Measurements from ENCODE around the gene AZU1. TPM values are rescaled to one million over a fixed set of nuclear protein-coding genes. Genes with fewer than 3 reads are reported as not detected.
"Not testable (repeated sequence)": the region's sequence is repeated elsewhere in the genome, so short reads cannot be mapped to it uniquely, and the experiment has no call there.

The AZU1 gene
- total RNA-seq, 1 experiment from 2014 or later: not detected

GRCh38 chr19:849195-849594 is 21.6 kb downstream of the AZU1 start:
- H3K27ac ChIP-seq (ENCODE audit: low read depth, low read length); H3K9ac ChIP-seq (ENCODE audit: low read length); H3K4me2 ChIP-seq (ENCODE audit: low read length); DNase-seq (ENCODE audit: low read depth, low spot score); intact Hi-C loops (cut with micrococcal nuclease); BruUV-seq (replicated peaks); ATAC-seq; H2AFZ ChIP-seq (ENCODE audit: low read depth, low read length, poor library complexity, severe bottlenecking); H3K36me3 ChIP-seq (ENCODE audit: control insufficient read depth in 1 of 2, insufficient read depth in 2 of 2, low read length in 2 of 2); H3K4me3 ChIP-seq (replicated peaks in 1 of 2; ENCODE audit: low read depth in 1 of 2, low read length in 2 of 2); H3K9me3 ChIP-seq (ENCODE audit: control insufficient read depth in 1 of 2, insufficient read depth in 1 of 2, low read depth in 1 of 2, low read length in 2 of 2); H3K79me2 ChIP-seq (ENCODE audit: insufficient read depth, low read length); H4K20me1 ChIP-seq (ENCODE audit: insufficient read depth); RAD21 ChIA-PET (ENCODE audit: low non-redundant PET in 1 of 2, low total read pairs in 2 of 2, uncharacterized antibody in 2 of 2, unreplicated experiment in 2 of 2); H3K27me3 ChIP-seq (ENCODE audit: insufficient read depth, low read length); H3K9me2 ChIP-seq (ENCODE audit: insufficient read depth): not testable (repeated sequence)
- peaks cover 7 to 16% of the 10 kb centered on the region in 2 experiments; a peak in 3 of 4 replicates for H3K4me1 ChIP-seq (ENCODE audit: control insufficient read depth in 1 of 2, insufficient read depth in 2 of 2, low read length in 2 of 2)
- ChIA-PET CTCF (interaction anchor here (0.6 to 1.3 kb wide), 2 partner anchors 8 to 12 kb away, joined by 5 to 10 read pairs; no protein-coding TSS in a partner anchor), POLR2A (interaction anchor here (0.8 kb wide), 1 partner anchor 11 kb away, joined by 3 read pairs; no protein-coding TSS in a partner anchor)

DNA sequence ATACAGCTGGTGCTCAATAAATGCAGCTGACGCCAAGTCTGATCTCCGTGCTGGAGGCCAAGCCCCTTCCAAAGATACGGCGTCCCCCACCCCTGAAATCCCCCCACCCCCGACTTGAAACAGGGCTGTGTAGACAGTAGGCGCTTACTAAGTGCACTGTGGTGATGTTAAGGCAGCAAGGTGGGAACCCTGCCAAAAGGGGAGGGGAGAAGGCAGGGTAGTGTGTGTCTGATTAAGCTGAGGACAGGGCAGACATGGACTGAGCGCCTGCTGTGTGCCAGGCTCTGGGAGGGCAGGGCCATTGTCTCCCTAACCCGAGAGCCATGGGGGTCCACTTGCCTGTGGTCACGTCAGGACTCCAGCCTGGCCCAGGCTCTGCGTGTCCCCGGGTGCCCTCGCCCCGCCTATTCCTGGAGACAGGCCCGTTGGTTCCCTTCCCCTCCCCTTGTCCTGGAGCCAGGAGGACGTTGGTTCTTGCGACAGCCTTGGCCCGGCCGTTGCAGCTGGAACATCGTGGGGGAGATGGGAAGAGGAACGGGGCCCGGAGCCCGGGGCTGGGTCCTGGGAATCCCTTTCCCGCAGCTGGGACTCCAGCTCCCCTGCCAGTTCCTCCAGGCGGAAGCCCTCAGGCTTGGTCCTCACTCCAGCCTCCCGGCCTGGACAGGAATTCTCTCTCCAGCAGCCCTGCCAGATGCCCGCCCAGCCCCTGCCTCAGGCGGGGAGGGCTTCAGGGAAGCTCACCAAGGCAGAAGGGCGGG is 22.8 kb downstream of the AZU1 start:
- ATAC-seq (peak; percentile 53), DNase-seq (ENCODE audit: low read depth, low spot score) (no peak)
- CTCF ChIA-PET: no interaction called here
- POLR2A ChIA-PET: interaction anchor here (1.0 to 1.1 kb wide), 2 partner anchors 10 to 98 kb away, joined by 3 to 4 read pairs; partner anchors contain the start of gene CFD
- no TSS peak for BruUV-seq (replicated peaks)
- intact Hi-C loops (cut with micrococcal nuclease): no loop called here
- Histone ChIP-seq H4K20me1 (ENCODE audit: insufficient read depth) (no peaks in the 10 kb centered on the region), H2AFZ (ENCODE audit: low read depth, low read length, poor library complexity, severe bottlenecking) (no peak overlapping the region), H3K9me2 (ENCODE audit: insufficient read depth) (no peaks in the 10 kb centered on the region), H3K9ac (ENCODE audit: low read length) (no peak overlapping the region), H3K27me3 (ENCODE audit: insufficient read depth, low read length) (no peaks in the 10 kb centered on the region), H3K79me2 (ENCODE audit: insufficient read depth, low read length) (no peaks in the 10 kb centered on the region), H3K4me1 (ENCODE audit: control insufficient read depth in 1 of 2, insufficient read depth in 2 of 2, low read length in 2 of 2) (peaks cover 5 to 10% of the 10 kb centered on the region in 2 experiments; a peak in 3 of 4 replicates), H3K36me3 (ENCODE audit: control insufficient read depth in 1 of 2, insufficient read depth in 2 of 2, low read length in 2 of 2) (no peaks in the 10 kb centered on the region), H3K9me3 (ENCODE audit: control insufficient read depth in 1 of 2, insufficient read depth in 1 of 2, low read depth in 1 of 2, low read length in 2 of 2) (no peaks in the 10 kb centered on the region), H3K4me3 (replicated peaks in 1 of 2; ENCODE audit: low read depth in 1 of 2, low read length in 2 of 2) (no peak overlapping the region), H3K4me2 (ENCODE audit: low read length) (peak overlapping the region; percentile 51), H3K27ac (ENCODE audit: low read depth, low read length) (peak overlapping the region; percentile 8; the same call in 1 of the 2 replicates)
- TF ChIP-seq EZH2phosphoT487 (IDR thresholded peaks at IDR 0.05; ENCODE audit: borderline replicate concordance) (no peak), SP1 (IDR thresholded peaks at IDR 0.05; ENCODE audit: low read depth) (no peak), ZFX (IDR thresholded peaks at IDR 0.05) (no peak), SRF (IDR thresholded peaks at IDR 0.05; ENCODE audit: low read depth) (no peak), EZH2 (IDR thresholded peaks at IDR 0.05) (no peak), POLR2A (IDR thresholded peaks at IDR 0.05; ENCODE audit: borderline replicate concordance, extremely low read depth, insufficient read depth, insufficient read length) (no peak), CBX3 (IDR thresholded peaks at IDR 0.05; ENCODE audit: low read depth) (no peak), MAX (IDR thresholded peaks at IDR 0.05) (no peak), RAD21 (IDR thresholded peaks at IDR 0.05; ENCODE audit: low read depth) (no peak), FOSL1 (IDR thresholded peaks at IDR 0.05; ENCODE audit: low read depth) (no peak), POLR2AphosphoS5 (IDR thresholded peaks at IDR 0.05; ENCODE audit: low read depth, low read length) (no peak)
- TF ChIP-seq, protein P1, sequence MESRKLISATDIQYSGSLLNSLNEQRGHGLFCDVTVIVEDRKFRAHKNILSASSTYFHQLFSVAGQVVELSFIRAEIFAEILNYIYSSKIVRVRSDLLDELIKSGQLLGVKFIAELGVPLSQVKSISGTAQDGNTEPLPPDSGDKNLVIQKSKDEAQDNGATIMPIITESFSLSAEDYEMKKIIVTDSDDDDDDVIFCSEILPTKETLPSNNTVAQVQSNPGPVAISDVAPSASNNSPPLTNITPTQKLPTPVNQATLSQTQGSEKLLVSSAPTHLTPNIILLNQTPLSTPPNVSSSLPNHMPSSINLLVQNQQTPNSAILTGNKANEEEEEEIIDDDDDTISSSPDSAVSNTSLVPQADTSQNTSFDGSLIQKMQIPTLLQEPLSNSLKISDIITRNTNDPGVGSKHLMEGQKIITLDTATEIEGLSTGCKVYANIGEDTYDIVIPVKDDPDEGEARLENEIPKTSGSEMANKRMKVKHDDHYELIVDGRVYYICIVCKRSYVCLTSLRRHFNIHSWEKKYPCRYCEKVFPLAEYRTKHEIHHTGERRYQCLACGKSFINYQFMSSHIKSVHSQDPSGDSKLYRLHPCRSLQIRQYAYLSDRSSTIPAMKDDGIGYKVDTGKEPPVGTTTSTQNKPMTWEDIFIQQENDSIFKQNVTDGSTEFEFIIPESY (IDR thresholded peaks at IDR 0.05; ENCODE audit: extremely low read depth, insufficient replicate concordance, low read length): no peak
- TF ChIP-seq, protein P2, sequence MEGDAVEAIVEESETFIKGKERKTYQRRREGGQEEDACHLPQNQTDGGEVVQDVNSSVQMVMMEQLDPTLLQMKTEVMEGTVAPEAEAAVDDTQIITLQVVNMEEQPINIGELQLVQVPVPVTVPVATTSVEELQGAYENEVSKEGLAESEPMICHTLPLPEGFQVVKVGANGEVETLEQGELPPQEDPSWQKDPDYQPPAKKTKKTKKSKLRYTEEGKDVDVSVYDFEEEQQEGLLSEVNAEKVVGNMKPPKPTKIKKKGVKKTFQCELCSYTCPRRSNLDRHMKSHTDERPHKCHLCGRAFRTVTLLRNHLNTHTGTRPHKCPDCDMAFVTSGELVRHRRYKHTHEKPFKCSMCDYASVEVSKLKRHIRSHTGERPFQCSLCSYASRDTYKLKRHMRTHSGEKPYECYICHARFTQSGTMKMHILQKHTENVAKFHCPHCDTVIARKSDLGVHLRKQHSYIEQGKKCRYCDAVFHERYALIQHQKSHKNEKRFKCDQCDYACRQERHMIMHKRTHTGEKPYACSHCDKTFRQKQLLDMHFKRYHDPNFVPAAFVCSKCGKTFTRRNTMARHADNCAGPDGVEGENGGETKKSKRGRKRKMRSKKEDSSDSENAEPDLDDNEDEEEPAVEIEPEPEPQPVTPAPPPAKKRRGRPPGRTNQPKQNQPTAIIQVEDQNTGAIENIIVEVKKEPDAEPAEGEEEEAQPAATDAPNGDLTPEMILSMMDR (IDR thresholded peaks at IDR 0.05 in 2 of 3, conservative IDR thresholded peaks at IDR 0.05 in 1 of 3; ENCODE audit: borderline replicate concordance in 1 of 3, insufficient read depth in 1 of 3, low read depth in 2 of 3, low read length in 2 of 3): no peak
- RAD21 ChIA-PET (ENCODE audit: low non-redundant PET in 1 of 2, low total read pairs in 2 of 2, uncharacterized antibody in 2 of 2, unreplicated experiment in 2 of 2): interaction anchor here in 1 of 2 experiments (0.6 kb wide), 1 partner anchor 9 kb away, joined by 3 read pairs; the partner anchor contains the start of gene CFD

All from HCT116 (cell line).